ENCODE measurements around the gene ALPK1. TPM values are rescaled to one million over a fixed set of nuclear protein-coding genes. Genes with fewer than 3 reads are reported as not detected.
A peak's percentile ranks its signal among the peaks of the same experiment; 100 is the strongest.

The ALPK1 gene
- total RNA-seq, 1 donor from 2014 or later = 5.5 TPM

DNA sequence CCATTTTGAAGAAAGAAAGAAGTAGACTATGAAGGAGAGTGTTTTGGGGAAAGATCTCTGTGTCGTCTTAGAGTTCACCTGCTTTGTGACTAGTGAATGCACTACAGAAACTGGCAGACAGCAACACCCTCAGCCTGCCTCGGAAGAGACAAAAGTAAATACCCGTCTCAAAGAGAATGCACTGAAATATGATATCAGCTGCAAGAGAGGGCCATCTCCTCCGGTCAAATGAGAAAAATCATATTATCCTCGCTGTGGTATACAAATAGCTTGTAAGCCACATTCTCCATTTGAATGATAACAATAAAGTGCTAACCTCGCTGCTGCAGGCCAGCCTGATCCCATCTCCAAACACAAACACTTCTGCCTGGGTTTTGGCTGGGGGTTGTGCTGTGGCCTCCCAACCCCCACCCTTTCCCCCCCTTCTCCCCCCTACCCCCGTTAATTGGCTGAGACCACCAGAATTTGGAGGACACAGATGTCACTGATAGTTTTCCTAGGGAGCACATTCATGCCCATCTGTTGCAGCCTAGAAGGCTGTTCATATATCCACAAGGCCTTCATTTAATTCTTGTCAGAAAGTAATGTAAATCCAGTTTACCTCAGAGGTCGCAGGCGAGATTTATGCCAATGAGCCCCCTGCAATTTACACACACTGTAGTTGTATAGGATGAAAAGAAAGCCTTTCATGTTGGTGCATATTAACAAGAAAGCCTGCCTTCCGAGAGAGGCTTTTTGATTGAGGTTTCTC lies 46.3 kb downstream of the ALPK1 start:
- DNase-seq (ENCODE audit: low read depth) = no peak
- no peak overlapping the region for H3K4me3 ChIP-seq (ENCODE audit: low read depth, low read length)
- TF ChIP-seq, protein P1, sequence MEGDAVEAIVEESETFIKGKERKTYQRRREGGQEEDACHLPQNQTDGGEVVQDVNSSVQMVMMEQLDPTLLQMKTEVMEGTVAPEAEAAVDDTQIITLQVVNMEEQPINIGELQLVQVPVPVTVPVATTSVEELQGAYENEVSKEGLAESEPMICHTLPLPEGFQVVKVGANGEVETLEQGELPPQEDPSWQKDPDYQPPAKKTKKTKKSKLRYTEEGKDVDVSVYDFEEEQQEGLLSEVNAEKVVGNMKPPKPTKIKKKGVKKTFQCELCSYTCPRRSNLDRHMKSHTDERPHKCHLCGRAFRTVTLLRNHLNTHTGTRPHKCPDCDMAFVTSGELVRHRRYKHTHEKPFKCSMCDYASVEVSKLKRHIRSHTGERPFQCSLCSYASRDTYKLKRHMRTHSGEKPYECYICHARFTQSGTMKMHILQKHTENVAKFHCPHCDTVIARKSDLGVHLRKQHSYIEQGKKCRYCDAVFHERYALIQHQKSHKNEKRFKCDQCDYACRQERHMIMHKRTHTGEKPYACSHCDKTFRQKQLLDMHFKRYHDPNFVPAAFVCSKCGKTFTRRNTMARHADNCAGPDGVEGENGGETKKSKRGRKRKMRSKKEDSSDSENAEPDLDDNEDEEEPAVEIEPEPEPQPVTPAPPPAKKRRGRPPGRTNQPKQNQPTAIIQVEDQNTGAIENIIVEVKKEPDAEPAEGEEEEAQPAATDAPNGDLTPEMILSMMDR (conservative IDR thresholded peaks at IDR 0.05; ENCODE audit: low read depth, low read length) = no peak

DNA sequence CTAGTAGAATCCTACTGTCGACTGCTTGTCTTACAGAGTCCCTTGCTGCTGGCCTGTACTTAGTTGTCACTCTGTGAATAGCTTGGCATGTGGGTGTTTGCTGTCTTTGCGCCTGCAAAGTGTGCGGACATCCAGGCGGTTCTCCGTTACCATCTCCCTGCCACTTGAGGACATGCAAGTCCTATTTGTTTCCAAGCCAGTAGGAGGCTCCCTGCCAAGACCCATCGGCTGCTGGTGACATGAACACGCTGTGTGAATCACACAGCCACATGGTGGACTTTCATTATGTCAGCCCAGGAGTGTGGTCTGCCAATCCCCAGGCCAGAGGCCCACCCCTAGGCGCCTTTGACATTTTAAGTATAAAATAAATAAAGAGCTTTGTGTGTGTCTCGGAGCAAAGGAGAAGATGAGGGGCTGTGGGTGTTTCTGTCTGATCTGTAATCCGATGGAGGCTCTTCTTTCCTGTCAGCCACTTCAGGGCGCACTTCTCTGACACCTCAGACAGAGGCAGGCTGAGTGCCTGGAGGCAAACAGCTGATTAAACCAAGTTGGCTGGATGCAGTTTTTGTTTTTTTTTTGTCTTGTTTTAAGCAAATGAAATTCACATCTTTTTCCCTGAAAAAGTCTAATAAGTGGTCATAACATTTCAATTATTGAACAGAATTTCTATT lies 51.5 kb downstream of the ALPK1 start:
- DNase-seq (ENCODE audit: low read depth) = no peak
- TF ChIP-seq, protein P1 (conservative IDR thresholded peaks at IDR 0.05; ENCODE audit: low read depth, low read length) = peak; percentile 49
- no peak overlapping the region for H3K4me3 ChIP-seq (ENCODE audit: low read depth, low read length)

- H3K4me3 ChIP-seq (ENCODE audit: low read depth, low read length) = no peak overlapping the region
- TF ChIP-seq, protein P1 (conservative IDR thresholded peaks at IDR 0.05; ENCODE audit: low read depth, low read length) = no peak
- no peak for DNase-seq (ENCODE audit: low read depth)
These were observed 55.6 kb downstream of the ALPK1 start for GRCh38 chr4:112352736-112353135.

DNA sequence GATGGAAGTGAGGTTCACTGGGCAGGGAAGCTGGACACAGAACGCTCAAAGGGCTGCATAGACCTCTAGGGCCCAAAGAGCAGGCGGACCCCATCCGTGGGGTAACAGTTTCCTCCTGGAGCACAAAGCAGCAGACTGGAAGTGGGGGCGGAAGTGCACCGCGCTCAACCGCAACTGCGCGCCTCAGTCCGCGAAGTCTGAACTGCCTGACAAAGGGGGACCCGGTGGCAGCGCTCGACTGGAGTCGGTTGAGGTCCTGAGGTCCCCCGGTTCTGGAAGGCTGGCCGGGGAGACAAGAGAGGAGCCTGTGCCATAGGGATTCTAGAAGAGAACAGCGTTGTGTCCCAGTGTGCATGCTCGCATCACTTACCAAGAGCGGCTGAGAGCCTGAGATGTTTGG lies 58.5 kb downstream of the ALPK1 start:
- H3K4me3 ChIP-seq (ENCODE audit: low read depth, low read length) = no peak overlapping the region
- no peak for DNase-seq (ENCODE audit: low read depth)
- TF ChIP-seq, protein P1 (conservative IDR thresholded peaks at IDR 0.05; ENCODE audit: low read depth, low read length) = no peak

DNA sequence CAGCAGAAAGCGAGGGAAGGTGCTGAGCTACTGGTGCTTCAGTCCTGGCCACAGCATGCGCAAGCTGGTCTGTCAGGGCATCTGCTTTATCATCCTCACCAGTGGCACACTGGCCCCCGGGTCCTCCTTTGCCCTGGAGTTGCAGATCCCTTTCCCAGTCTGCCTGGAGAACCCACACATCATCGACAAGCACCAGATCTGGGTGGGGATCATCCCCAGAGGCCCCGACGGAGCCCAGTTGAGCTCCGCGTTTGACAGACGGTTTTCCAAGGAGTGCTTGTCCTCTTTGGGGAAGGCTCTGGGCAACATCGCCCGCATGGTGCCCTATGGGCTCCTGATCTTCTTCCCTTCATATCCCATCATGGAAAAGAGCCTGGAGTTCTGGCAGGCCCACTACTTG lies 60.3 kb downstream of the ALPK1 start:
- no peak for DNase-seq (ENCODE audit: low read depth)

DNA sequence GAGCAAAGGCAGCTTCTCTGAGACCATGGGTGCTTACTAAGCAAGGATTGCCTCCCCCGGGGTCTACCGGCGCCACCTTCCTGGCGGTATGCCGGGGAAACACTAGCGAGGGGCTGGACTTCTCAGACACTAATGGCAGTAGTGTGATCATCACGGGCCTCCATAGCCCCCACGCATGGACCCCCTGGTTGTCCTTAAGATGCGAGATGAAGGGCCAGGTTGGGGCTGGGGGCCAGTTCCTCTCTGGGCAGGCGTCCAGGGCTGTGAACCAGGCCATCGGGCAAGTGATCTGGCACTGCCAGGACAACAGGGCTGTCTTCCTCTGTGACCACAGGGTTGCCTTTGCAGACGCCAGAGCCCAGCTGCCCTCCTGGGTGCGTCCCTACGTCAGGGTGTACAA lies 60.7 kb downstream of the ALPK1 start:
- TF ChIP-seq, protein P1 (conservative IDR thresholded peaks at IDR 0.05; ENCODE audit: low read depth, low read length) = no peak
- DNase-seq (ENCODE audit: low read depth) = no peak
- no peak overlapping the region for H3K4me3 ChIP-seq (ENCODE audit: low read depth, low read length)

More for the DNA sequence above, 60.3 kb downstream of the ALPK1 start:
- H3K4me3 ChIP-seq (ENCODE audit: low read depth, low read length) = no peak overlapping the region
- TF ChIP-seq, protein P1 (conservative IDR thresholded peaks at IDR 0.05; ENCODE audit: low read depth, low read length) = no peak

Measured in epithelial cell of proximal tubule (primary cell).